Upper lobe of left lung (tissue), 4 donors: Measurements from ENCODE around the gene MIA.

ENCODE experiments used
- POLR2A ChIP-seq, 4 donors: fragments of 450-650 bp; IDR thresholded peaks; one replicate each; pipeline ENCODE4 v1.5.1; 2016 to 2017; ENCODE audit warnings: antibody characterized with exemption in 4 of 4, mild to moderate bottlenecking in 2 of 4
- TF ChIP-seq, protein P1 (sequence below), 6 experiments: fragments of 450-650 bp in 4 of 6; fragments of 200-600 bp in 2 of 6; sonication (generic) in 2 of 6; IDR thresholded peaks; one replicate each; pipeline ENCODE4 v1.5.1; 2016 to 2019; ENCODE audit warnings: antibody characterized with exemption in 6 of 6

- TF ChIP-seq POLR2A (IDR thresholded peaks at IDR 0.05): no peak
- TF ChIP-seq, protein P1, sequence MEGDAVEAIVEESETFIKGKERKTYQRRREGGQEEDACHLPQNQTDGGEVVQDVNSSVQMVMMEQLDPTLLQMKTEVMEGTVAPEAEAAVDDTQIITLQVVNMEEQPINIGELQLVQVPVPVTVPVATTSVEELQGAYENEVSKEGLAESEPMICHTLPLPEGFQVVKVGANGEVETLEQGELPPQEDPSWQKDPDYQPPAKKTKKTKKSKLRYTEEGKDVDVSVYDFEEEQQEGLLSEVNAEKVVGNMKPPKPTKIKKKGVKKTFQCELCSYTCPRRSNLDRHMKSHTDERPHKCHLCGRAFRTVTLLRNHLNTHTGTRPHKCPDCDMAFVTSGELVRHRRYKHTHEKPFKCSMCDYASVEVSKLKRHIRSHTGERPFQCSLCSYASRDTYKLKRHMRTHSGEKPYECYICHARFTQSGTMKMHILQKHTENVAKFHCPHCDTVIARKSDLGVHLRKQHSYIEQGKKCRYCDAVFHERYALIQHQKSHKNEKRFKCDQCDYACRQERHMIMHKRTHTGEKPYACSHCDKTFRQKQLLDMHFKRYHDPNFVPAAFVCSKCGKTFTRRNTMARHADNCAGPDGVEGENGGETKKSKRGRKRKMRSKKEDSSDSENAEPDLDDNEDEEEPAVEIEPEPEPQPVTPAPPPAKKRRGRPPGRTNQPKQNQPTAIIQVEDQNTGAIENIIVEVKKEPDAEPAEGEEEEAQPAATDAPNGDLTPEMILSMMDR (IDR thresholded peaks at IDR 0.05): no peak
Observed at GRCh38 chr19:40813182-40813581, 37.9 kb downstream of the MIA start.
